Kidney epithelial cell (primary cell): ENCODE measurements around the gene AMBRA1. TPM values are rescaled to one million over a fixed set of nuclear protein-coding genes. Genes with fewer than 3 reads are reported as not detected.

Source experiments
- DNase-seq: peaks from one replicate; pipeline ENCODE4 v3.0.0-alpha.2; 2010; ENCODE audit warnings: low read depth
- H3K27me3 ChIP-seq: 2 replicates; pipeline ENCODE4 v1.6.0; 2011; ENCODE audit warnings: low read length; ENCODE audit not compliant: control insufficient read depth, insufficient read depth
- H3K36me3 ChIP-seq: 2 replicates; pipeline ENCODE4 v1.5.1; 2011; ENCODE audit warnings: low read length; ENCODE audit not compliant: control insufficient read depth, insufficient read depth
- H3K4me3 ChIP-seq: 2 replicates; pipeline ENCODE4 v1.5.1; 2011; ENCODE audit warnings: low read depth, mild to moderate bottlenecking, control low read depth, low read length
- total RNA-seq: library from RNA; depleted of rRNA; stranded (reverse); fragments of >200 nt; gene quantifications from 2 replicates; pipeline ENCODE4 v1.2.3, GENCODE V29; 2015
- TF ChIP-seq, protein P1 (sequence below): IDR thresholded peaks from 2 replicates; pipeline ENCODE4 v1.5.1; 2011; ENCODE audit warnings: mild to moderate bottlenecking, moderate library complexity, low read length, control low read depth, inconsistent platforms; ENCODE audit not compliant: insufficient read depth, poor library complexity, severe bottlenecking

The AMBRA1 gene
- total RNA-seq, 1 donor from 2014 or later: 23.1 TPM

DNA sequence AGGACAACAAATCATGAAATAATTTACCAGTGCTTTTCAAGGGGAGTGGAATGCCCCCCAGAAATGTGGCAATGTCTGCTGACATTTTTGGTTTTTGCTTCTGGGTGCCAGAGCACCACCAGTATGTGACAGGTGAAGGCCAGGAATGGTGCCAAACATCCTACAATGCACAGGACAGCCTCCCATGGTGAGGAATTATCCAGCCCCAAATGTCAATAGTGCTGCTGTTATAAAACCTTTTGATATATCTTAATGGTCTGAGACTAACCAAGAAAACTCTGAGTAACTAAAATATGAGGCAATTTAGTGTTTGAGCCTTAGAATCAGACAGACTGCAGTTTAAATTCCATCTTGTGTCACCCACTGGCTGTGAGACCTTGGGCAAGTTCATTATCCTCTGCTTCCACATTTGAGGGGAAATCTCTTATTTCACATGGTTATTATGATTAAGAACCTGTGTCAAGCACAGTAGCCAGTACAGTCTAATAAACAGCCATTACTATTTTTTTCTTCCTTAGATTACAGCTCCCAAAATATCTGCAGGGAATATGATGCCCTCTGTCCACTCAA is 69.5 kb downstream of the AMBRA1 start:
- no peak overlapping the region for H3K4me3 ChIP-seq
- TF ChIP-seq, protein P1, sequence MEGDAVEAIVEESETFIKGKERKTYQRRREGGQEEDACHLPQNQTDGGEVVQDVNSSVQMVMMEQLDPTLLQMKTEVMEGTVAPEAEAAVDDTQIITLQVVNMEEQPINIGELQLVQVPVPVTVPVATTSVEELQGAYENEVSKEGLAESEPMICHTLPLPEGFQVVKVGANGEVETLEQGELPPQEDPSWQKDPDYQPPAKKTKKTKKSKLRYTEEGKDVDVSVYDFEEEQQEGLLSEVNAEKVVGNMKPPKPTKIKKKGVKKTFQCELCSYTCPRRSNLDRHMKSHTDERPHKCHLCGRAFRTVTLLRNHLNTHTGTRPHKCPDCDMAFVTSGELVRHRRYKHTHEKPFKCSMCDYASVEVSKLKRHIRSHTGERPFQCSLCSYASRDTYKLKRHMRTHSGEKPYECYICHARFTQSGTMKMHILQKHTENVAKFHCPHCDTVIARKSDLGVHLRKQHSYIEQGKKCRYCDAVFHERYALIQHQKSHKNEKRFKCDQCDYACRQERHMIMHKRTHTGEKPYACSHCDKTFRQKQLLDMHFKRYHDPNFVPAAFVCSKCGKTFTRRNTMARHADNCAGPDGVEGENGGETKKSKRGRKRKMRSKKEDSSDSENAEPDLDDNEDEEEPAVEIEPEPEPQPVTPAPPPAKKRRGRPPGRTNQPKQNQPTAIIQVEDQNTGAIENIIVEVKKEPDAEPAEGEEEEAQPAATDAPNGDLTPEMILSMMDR: no peak
- no peaks in the 10 kb centered on the region for H3K36me3 ChIP-seq
- no peak for DNase-seq
- H3K27me3 ChIP-seq: no peaks in the 10 kb centered on the region

DNA sequence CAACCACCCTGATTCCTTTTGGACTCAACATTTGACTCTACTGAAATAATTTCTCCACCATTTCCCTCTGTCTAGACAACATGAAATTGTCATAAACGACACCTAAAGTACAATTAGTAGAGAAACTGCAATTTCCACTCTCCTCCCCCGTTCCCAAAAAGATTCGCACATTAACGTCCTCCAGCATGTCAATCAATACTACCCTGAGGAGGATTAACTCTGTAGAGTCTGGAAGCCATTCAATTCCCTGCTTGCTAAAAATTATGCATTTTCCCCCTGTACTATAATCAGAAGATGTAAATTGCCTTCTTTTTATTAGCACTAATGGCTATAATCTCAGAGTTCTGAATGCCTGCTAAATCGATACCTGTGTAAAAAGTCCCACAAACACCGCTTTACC is 70.5 kb downstream of the AMBRA1 start:
- TF ChIP-seq, protein P1: no peak
- Histone ChIP-seq H3K4me3 (no peak overlapping the region), H3K36me3 (no peaks in the 10 kb centered on the region), H3K27me3 (no peaks in the 10 kb centered on the region)
- DNase-seq: no peak

DNA sequence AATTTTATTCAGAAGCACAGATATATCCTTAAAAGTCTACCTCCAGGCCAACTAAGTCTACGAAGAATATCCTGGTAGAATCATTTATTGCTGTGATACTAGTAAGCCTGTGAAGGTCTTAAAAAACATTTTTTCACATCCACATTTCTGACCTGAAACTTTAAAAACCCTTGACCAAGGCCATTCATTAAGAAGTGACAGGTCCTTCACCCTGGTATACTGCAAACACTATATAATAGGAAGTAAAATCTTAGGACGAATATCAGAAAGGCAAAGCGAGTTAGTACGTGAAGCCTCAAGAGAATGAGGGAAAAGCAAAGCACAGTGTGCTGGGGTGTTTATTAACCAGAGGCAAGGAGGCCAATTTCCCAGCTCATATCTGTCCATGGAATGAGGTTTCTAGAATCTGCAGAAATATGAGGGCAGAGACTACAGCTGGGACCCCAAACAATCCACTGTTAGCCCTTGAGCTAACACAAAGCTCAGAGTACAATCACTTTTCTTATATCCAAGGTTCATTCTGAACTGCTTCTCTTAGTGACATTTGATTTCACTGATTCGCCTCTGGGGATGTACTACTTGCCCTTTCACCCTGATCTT is 71.0 kb downstream of the AMBRA1 start:
- Histone ChIP-seq H3K27me3 (no peaks in the 10 kb centered on the region), H3K4me3 (no peak overlapping the region), H3K36me3 (no peaks in the 10 kb centered on the region)
- DNase-seq: no peak
- TF ChIP-seq, protein P1: no peak

DNA sequence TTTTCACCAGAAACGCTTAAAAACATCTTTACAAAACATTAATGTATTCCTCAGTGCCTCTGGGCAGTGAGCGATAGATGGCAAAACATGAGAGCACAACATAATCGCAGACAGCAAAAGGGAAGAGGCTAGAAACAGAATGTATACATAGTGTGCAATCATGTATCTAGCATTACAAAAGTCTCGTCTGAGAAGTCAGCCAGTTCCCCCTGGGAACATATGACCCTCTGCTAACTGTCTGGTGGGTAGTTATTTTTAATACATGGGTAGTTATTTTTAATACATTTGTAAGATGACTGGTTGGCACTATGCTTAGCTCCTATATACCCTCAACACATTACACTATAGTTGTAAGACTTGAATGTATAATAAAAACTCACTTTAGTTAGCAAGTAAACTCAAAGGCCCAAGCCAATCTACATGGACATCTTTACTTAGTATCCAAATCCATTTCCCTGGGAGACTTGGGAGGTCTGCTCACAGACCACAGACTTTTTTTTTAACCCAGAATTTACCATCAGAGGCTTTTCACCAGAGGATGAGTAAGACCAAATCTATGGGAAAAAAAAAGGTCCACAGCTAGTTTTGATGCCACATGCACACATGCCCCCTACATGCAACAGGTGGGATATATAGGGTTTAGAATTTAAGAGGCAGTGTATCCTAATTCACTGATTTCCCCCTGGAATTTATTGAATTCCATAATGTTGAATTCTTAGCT is 71.7 kb downstream of the AMBRA1 start:
- Histone ChIP-seq H3K4me3 (no peak overlapping the region), H3K27me3 (no peaks in the 10 kb centered on the region), H3K36me3 (no peaks in the 10 kb centered on the region)
- TF ChIP-seq, protein P1: peak; percentile 29
- DNase-seq: no peak

DNA sequence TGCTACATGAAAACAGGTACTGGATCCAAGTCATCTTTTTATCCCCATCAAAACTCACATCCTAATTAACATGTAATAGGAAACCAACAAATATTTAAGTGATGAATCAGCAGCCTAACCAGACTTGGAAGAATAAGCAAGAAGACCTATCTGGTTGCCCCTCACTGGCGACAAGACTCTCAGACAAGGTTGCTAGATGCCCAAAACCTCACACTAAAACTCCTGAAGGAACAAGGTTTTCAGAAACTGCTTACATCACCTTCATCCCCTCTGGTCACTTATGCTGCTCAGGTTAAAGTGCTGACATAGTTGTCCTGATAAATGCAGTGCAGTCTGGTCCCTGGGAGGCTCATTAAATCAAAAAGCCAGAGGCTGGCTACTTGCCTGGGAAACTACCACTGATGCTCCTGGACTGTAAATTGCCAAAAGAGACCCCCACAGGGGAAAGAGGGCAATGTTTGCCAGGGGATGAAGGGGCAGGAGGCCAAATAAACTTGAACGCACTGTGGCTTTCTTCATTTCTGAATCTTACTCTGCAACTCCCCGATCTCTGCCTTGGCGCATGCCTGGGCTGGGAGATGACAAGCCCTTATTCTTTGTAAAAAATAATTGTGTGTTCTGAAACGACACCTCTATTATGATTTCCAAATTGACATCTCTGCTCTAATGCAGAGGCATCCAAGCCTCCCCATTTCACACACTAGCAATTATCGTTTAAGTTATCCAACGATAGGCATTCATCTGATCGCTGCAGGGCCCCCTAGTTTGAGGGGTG is 72.7 kb downstream of the AMBRA1 start:
- TF ChIP-seq, protein P1: no peak
- DNase-seq: peak; percentile 59
- no peak overlapping the region for H3K4me3 ChIP-seq

More for the DNA sequence above, 72.7 kb downstream of the AMBRA1 start:
- Histone ChIP-seq H3K36me3 (no peaks in the 10 kb centered on the region), H3K27me3 (no peaks in the 10 kb centered on the region)
